Measurements from ENCODE around the gene CLPX. TPM values are rescaled to one million over a fixed set of nuclear protein-coding genes. Genes with fewer than 3 reads are reported as not detected.
"Not testable (repeated sequence)": the region's sequence is repeated elsewhere in the genome, so short reads cannot be mapped to it uniquely, and the experiment has no call there.

The CLPX gene
- total RNA-seq, 1 experiment from 2014 or later, result 19.3 TPM

- peak; percentile 41 for ATAC-seq
- ChIA-PET CTCF (no interaction called here), POLR2A (ENCODE audit: unreplicated experiment) (no interaction called here)
- Histone ChIP-seq H3K9ac (ENCODE audit: low read length) (peak overlapping the region; percentile 88), H3K9me3 (ENCODE audit: low read length) (no peaks in the 10 kb centered on the region), H4K20me1 (ENCODE audit: low read length) (no peaks in the 10 kb centered on the region), H2AFZ (ENCODE audit: low read length) (peak overlapping the region; percentile 98), H3K4me1 (ENCODE audit: insufficient read depth, low read length) (peaks cover 10% of the 10 kb centered on the region), H3K36me3 (ENCODE audit: low read depth, low read length) (no peaks in the 10 kb centered on the region), H3F3A (ENCODE audit: low read length, unreplicated experiment) (no peaks in the 10 kb centered on the region), H3K27ac (ENCODE audit: low read length) (peak overlapping the region; percentile 39; the same call in 1 of the 2 replicates), H3K4me3 (ENCODE audit: low read length) (peak overlapping the region; percentile 85), H3K79me2 (ENCODE audit: low read length) (peaks cover 56% of the 10 kb centered on the region), H3K9me2 (replicated peaks; ENCODE audit: low read length) (no peaks in the 10 kb centered on the region), H3K27me3 (ENCODE audit: low read length) (no peaks in the 10 kb centered on the region), H3K4me2 (ENCODE audit: low read length) (peak overlapping the region; percentile 87)
- DNase-seq, result peak; percentile 39
- intact Hi-C loops (cut with micrococcal nuclease), result loop anchor here (2.0 kb wide), 1 partner anchor 120 kb away; the partner anchor contains the start of gene RNU5B-1
- TF ChIP-seq EZH2phosphoT487 (IDR thresholded peaks at IDR 0.05; ENCODE audit: borderline replicate concordance, low read length) (no peak), EZH2 (IDR thresholded peaks at IDR 0.05; ENCODE audit: low read length, unreplicated experiment) (no peak), CTCF (conservative IDR thresholded peaks at IDR 0.05; ENCODE audit: low read depth, low read length) (no peak)
- no TSS peak for BruUV-seq (replicated peaks)
These were observed 756 bp downstream of the CLPX start for GRCh38 chr15:65184305-65184867.

DNA sequence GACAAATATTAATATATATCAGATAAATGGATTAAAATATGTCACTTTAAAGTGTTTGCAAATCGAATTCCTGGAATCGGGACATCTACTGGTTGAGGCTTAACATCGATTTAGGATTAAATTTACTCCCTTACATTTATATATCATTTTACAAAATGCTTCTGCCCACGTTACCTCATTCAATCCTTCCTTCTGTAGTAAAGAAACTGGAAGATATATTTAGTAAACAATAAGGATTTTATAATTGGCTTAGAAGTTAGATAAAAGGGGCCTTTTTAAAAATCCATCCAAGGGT, 1.3 kb downstream of the CLPX start:
- Histone ChIP-seq H3K9me3 (ENCODE audit: low read length) (no peaks in the 10 kb centered on the region), H3K27me3 (ENCODE audit: low read length) (no peaks in the 10 kb centered on the region), H3K9me2 (replicated peaks; ENCODE audit: low read length) (no peaks in the 10 kb centered on the region), H3K79me2 (ENCODE audit: low read length) (peaks cover 59% of the 10 kb centered on the region), H3K4me2 (ENCODE audit: low read length) (peak overlapping the region; percentile 87), H3K36me3 (ENCODE audit: low read depth, low read length) (0 out of 2 replicates have a peak, but pooled peaks cover 3% of the 10 kb centered on the region), H2AFZ (ENCODE audit: low read length) (peak overlapping the region; percentile 98), H4K20me1 (ENCODE audit: low read length) (no peaks in the 10 kb centered on the region), H3F3A (ENCODE audit: low read length, unreplicated experiment) (no peaks in the 10 kb centered on the region), H3K4me3 (ENCODE audit: low read length) (peak overlapping the region; percentile 85), H3K27ac (ENCODE audit: low read length) (no peak overlapping the region), H3K9ac (ENCODE audit: low read length) (peak overlapping the region; percentile 88), H3K4me1 (ENCODE audit: insufficient read depth, low read length) (peaks cover 10% of the 10 kb centered on the region)
- intact Hi-C loops (cut with micrococcal nuclease), result loop anchor here (1.0 to 2.0 kb wide), 2 partner anchors 121 to 151 kb away; partner anchors contain the start of gene RNU5B-1
- ChIA-PET CTCF (no interaction called here), POLR2A (ENCODE audit: unreplicated experiment) (no interaction called here)
- ATAC-seq, result no peak
- DNase-seq, result no peak
- BruUV-seq (replicated peaks), result no TSS peak
- TF ChIP-seq CTCF (conservative IDR thresholded peaks at IDR 0.05; ENCODE audit: low read depth, low read length), result no peak
- no peak for TF ChIP-seq EZH2phosphoT487 (IDR thresholded peaks at IDR 0.05; ENCODE audit: borderline replicate concordance, low read length)
- no peak for TF ChIP-seq EZH2 (IDR thresholded peaks at IDR 0.05; ENCODE audit: low read length, unreplicated experiment)

DNA sequence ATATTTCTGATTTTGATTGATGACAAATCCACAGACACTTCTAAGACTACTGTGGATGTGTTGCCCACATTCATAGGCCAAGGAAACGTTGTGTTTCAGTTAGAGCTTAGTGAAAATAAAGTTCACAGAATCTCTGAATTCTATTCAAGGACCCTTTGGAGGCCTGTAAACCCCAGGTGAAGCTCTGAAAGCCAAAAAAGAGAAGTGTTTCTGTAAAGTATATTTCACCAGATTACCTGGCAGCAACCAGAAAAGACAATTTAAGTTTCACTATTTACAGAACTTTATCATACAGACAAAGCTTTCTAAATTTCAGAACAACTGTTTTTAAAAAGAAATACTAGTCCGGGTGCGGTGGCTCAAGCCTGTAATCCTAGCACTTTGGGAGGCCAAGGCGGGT, 2.6 kb downstream of the CLPX start:
- intact Hi-C loops (cut with micrococcal nuclease), result no loop called here
- Histone ChIP-seq H3K4me1 (ENCODE audit: insufficient read depth, low read length) (peaks cover 12% of the 10 kb centered on the region), H3K27ac (ENCODE audit: low read length) (no peak overlapping the region), H4K20me1 (ENCODE audit: low read length) (no peaks in the 10 kb centered on the region), H3F3A (ENCODE audit: low read length, unreplicated experiment) (no peaks in the 10 kb centered on the region), H2AFZ (ENCODE audit: low read length) (no peak overlapping the region), H3K4me3 (ENCODE audit: low read length) (peak overlapping the region; percentile 40; the same call in 1 of the 2 replicates), H3K27me3 (ENCODE audit: low read length) (no peaks in the 10 kb centered on the region), H3K4me2 (ENCODE audit: low read length) (peak overlapping the region; percentile 59), H3K9me2 (replicated peaks; ENCODE audit: low read length) (no peaks in the 10 kb centered on the region), H3K9me3 (ENCODE audit: low read length) (no peaks in the 10 kb centered on the region), H3K36me3 (ENCODE audit: low read depth, low read length) (peaks cover 5% of the 10 kb centered on the region; the same call in 1 of the 2 replicates), H3K79me2 (ENCODE audit: low read length) (peaks cover 59% of the 10 kb centered on the region), H3K9ac (ENCODE audit: low read length) (no peak overlapping the region)
- DNase-seq (no peak), ATAC-seq (no peak)
- ChIA-PET CTCF (no interaction called here), POLR2A (ENCODE audit: unreplicated experiment) (no interaction called here)
- TF ChIP-seq EZH2phosphoT487 (IDR thresholded peaks at IDR 0.05; ENCODE audit: borderline replicate concordance, low read length), result no peak
- no peak for TF ChIP-seq CTCF (conservative IDR thresholded peaks at IDR 0.05; ENCODE audit: low read depth, low read length)
- TF ChIP-seq EZH2 (IDR thresholded peaks at IDR 0.05; ENCODE audit: low read length, unreplicated experiment), result no peak
- BruUV-seq (replicated peaks), result no TSS peak

DNA sequence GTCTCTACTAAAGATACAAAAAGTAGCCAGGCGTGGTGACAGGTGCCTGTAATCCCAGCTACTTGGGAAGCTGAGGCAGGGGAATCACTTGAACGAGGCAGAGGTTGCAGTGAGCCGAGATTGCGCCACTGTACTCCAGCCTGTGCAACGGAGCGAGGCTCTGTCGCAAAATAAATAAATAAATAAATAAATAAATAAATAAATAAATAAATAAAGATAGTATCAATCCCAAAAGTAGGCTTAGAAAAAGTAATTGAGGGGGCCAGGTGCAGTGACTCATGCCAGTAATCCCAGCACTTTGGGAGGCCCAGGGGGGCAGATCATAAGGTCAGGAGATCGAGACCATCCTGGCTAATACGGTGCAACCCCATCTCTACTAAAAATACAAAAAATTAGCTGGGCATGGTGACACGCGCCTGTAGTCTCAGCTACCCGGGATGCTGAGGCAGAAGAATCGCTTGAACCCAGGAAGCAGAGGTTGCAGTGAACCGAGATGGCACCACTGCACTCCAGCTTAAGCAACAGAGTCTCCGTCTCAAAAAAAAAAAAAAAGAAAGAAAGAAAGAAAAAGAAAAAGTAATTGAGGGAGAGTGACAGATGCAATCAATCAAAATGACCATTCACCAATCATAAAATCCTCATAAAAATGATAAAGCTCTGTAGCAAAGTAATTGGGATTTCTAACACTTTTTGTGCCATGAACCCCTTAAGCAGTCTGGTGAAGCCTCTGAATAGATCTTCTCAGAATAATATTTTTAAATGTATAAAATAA, 3.4 kb downstream of the CLPX start:
- H2AFZ ChIP-seq (ENCODE audit: low read length); H3K4me3 ChIP-seq (ENCODE audit: low read length); H3K36me3 ChIP-seq (ENCODE audit: low read depth, low read length); H3K9ac ChIP-seq (ENCODE audit: low read length); ATAC-seq; H3K27me3 ChIP-seq (ENCODE audit: low read length); BruUV-seq (replicated peaks); intact Hi-C loops (cut with micrococcal nuclease); H3F3A ChIP-seq (ENCODE audit: low read length, unreplicated experiment); H3K4me2 ChIP-seq (ENCODE audit: low read length); H3K9me3 ChIP-seq (ENCODE audit: low read length); CTCF ChIA-PET; H4K20me1 ChIP-seq (ENCODE audit: low read length); H3K9me2 ChIP-seq (replicated peaks; ENCODE audit: low read length); H3K27ac ChIP-seq (ENCODE audit: low read length); POLR2A ChIA-PET (ENCODE audit: unreplicated experiment); DNase-seq: not testable (repeated sequence)
- peaks cover 12% of the 10 kb centered on the region for H3K4me1 ChIP-seq (ENCODE audit: insufficient read depth, low read length)
- peaks cover 59% of the 10 kb centered on the region for H3K79me2 ChIP-seq (ENCODE audit: low read length)

Measured in PC-3 (cell line).